SK-N-SH (cell line): ENCODE results near the gene KLHL22.

Experiments
- CTCF ChIP-seq: fragments of 200-600 bp; sonication (generic); IDR thresholded peaks from 2 replicates; pipeline ENCODE4 v1.6.1; 2017; ENCODE audit warnings: antibody characterized with exemption, mild to moderate bottlenecking, moderate library complexity
- GABPA ChIP-seq: IDR thresholded peaks from 2 replicates; pipeline ENCODE4 v1.4.0; 2012; ENCODE audit warnings: low read depth, mild to moderate bottlenecking
- IRF3 ChIP-seq: fragments of 150-350 bp; IDR thresholded peaks from 2 replicates; pipeline ENCODE4 v1.6.1; 2016; ENCODE audit warnings: mild to moderate bottlenecking, low read depth, low read length
- MAX ChIP-seq: IDR thresholded peaks from 2 replicates; pipeline ENCODE4 v1.4.0; 2012; ENCODE audit warnings: low read depth
- RAD21 ChIP-seq: IDR thresholded peaks from 2 replicates; pipeline ENCODE4 v1.6.1; 2012; ENCODE audit warnings: mild to moderate bottlenecking, low read length
- REST ChIP-seq: IDR thresholded peaks from 2 replicates; pipeline ENCODE4 v1.6.1; 2012; ENCODE audit warnings: mild to moderate bottlenecking, low read depth, low read length, moderate library complexity
- RFX5 ChIP-seq: IDR thresholded peaks from 2 replicates; pipeline ENCODE4 v1.6.1; 2012; ENCODE audit warnings: mild to moderate bottlenecking, improper control_type of control experiment, low read length

GRCh38 chr22:20451920-20452319, 43.7 kb downstream of the KLHL22 start:
- no peak for TF ChIP-seq CTCF
- no peak for TF ChIP-seq MAX
- TF ChIP-seq RAD21, result no peak
- no peak for TF ChIP-seq RFX5
- no peak for TF ChIP-seq GABPA
- no peak for TF ChIP-seq IRF3
- no peak for TF ChIP-seq REST
